Retina (tissue), 1 donor: ENCODE data around the gene ESRRB.

ENCODE experiments used
- DNase-seq: peaks from one replicate; pipeline ENCODE4 v3.0.0-alpha.2; 2016

Gene ESRRB

GRCh38 chr14:76550534-76550933 lies 174.6 kb downstream of the ESRRB start:
- DNase-seq: no peak

- no peak for DNase-seq
Observed at GRCh38 chr14:76551116-76551515, 175.2 kb downstream of the ESRRB start.
